ENCODE measurements around the gene STX7.
A peak's percentile ranks its signal among the peaks of the same experiment; 100 is the strongest.

STX7 gene

DNA sequence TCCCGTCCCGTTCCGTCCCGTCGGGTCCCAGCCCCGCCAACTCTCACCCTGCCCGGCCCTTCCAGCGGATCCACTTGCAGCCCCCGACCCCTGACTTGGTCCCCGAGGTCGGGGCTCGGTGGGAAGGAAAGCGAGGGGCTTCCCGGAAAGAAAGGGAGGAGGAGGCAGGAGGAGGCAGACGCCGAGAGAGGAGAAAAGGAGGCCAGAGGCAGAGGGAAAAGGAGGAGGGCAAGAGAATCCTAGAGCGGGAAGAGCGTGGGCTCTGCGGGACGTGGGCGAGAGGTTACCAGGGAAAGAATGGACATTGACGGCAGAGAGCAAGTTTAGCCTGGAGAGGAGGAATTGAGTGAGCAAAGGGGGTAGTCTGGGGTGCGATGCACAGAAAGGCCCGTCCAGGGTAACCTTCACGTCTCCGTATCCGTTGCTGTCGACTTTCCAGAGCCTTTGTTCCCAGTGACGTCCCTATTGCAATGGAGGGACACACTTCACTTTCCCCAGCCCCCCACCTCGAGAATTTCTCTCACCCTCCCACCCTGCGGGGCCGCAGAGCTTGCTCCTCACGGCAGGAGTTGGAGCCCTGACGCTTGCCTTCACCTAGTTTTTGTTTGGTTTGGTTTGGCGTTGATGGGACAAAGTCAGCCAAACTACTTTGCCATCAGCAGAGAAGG, 111.2 kb downstream of the STX7 start (continued):
- TF ChIP-seq SP7 (tag by site-specific recombination; IDR thresholded peaks at IDR 0.05) (0 out of 2 replicates have a peak, but pooled peaks have one; percentile 7), ZNF121 (tag by site-specific recombination; IDR thresholded peaks at IDR 0.05) (no peak), ZNF529 (tag by site-specific recombination; IDR thresholded peaks at IDR 0.05; ENCODE audit: insufficient replicate concordance) (no peak), ZNF791 (tag by site-specific recombination; IDR thresholded peaks at IDR 0.05) (no peak), ZSCAN23 (tag by site-specific recombination; IDR thresholded peaks at IDR 0.05) (no peak), ZNF292 (tag by site-specific recombination; IDR thresholded peaks at IDR 0.05; ENCODE audit: borderline replicate concordance, low read depth) (no peak), ZNF221 (tag by site-specific recombination; IDR thresholded peaks at IDR 0.05; ENCODE audit: borderline replicate concordance) (no peak), KLF16 (tag by site-specific recombination; IDR thresholded peaks at IDR 0.05) (no peak), MEIS1 (CRISPR knock-in tag; IDR thresholded peaks at IDR 0.05; ENCODE audit: borderline replicate concordance) (no peak), ZNF433 (tag by site-specific recombination; IDR thresholded peaks at IDR 0.05; ENCODE audit: low read depth) (no peak), ZNF311 (tag by site-specific recombination; IDR thresholded peaks at IDR 0.05; ENCODE audit: borderline replicate concordance) (no peak), ZNF324 (tag by site-specific recombination; IDR thresholded peaks at IDR 0.05) (no peak), ZBTB17 (tag by site-specific recombination; IDR thresholded peaks at IDR 0.05) (0 out of 2 replicates have a peak, but pooled peaks have one; percentile 53), SALL2 (tag by site-specific recombination; IDR thresholded peaks at IDR 0.05; ENCODE audit: borderline replicate concordance) (no peak), GLIS2 (tag by site-specific recombination; IDR thresholded peaks at IDR 0.05) (no peak), ZFP69B (tag by site-specific recombination; IDR thresholded peaks at IDR 0.05) (no peak), ZNF335 (tag by site-specific recombination; conservative IDR thresholded peaks at IDR 0.05) (peak; percentile 48), ZNF138 (tag by site-specific recombination; IDR thresholded peaks at IDR 0.05; ENCODE audit: borderline replicate concordance) (no peak), ZNF600 (tag by site-specific recombination; IDR thresholded peaks at IDR 0.05) (0 out of 2 replicates have a peak, but pooled peaks have one; percentile 44), ZNF621 (tag by site-specific recombination; IDR thresholded peaks at IDR 0.05) (no peak), ZNF548 (tag by site-specific recombination; IDR thresholded peaks at IDR 0.05) (no peak)
- TF ChIP-seq, protein P1, sequence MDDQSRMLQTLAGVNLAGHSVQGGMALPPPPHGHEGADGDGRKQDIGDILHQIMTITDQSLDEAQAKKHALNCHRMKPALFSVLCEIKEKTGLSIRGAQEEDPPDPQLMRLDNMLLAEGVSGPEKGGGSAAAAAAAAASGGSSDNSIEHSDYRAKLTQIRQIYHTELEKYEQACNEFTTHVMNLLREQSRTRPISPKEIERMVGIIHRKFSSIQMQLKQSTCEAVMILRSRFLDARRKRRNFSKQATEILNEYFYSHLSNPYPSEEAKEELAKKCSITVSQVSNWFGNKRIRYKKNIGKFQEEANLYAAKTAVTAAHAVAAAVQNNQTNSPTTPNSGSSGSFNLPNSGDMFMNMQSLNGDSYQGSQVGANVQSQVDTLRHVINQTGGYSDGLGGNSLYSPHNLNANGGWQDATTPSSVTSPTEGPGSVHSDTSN (CRISPR knock-in tag; IDR thresholded peaks at IDR 0.05), result no peak
- TF ChIP-seq, protein P2, sequence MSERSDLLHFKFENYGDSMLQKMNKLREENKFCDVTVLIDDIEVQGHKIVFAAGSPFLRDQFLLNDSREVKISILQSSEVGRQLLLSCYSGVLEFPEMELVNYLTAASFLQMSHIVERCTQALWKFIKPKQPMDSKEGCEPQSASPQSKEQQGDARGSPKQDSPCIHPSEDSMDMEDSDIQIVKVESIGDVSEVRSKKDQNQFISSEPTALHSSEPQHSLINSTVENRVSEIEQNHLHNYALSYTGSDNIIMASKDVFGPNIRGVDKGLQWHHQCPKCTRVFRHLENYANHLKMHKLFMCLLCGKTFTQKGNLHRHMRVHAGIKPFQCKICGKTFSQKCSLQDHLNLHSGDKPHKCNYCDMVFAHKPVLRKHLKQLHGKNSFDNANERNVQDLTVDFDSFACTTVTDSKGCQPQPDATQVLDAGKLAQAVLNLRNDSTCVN (tag by site-specific recombination; optimal IDR thresholded peaks at IDR 0.05), result no peak
- TF ChIP-seq, protein P3, sequence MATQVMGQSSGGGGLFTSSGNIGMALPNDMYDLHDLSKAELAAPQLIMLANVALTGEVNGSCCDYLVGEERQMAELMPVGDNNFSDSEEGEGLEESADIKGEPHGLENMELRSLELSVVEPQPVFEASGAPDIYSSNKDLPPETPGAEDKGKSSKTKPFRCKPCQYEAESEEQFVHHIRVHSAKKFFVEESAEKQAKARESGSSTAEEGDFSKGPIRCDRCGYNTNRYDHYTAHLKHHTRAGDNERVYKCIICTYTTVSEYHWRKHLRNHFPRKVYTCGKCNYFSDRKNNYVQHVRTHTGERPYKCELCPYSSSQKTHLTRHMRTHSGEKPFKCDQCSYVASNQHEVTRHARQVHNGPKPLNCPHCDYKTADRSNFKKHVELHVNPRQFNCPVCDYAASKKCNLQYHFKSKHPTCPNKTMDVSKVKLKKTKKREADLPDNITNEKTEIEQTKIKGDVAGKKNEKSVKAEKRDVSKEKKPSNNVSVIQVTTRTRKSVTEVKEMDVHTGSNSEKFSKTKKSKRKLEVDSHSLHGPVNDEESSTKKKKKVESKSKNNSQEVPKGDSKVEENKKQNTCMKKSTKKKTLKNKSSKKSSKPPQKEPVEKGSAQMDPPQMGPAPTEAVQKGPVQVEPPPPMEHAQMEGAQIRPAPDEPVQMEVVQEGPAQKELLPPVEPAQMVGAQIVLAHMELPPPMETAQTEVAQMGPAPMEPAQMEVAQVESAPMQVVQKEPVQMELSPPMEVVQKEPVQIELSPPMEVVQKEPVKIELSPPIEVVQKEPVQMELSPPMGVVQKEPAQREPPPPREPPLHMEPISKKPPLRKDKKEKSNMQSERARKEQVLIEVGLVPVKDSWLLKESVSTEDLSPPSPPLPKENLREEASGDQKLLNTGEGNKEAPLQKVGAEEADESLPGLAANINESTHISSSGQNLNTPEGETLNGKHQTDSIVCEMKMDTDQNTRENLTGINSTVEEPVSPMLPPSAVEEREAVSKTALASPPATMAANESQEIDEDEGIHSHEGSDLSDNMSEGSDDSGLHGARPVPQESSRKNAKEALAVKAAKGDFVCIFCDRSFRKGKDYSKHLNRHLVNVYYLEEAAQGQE (tag by site-specific recombination; IDR thresholded peaks at IDR 0.05), result no peak
- TF ChIP-seq, protein P4, sequence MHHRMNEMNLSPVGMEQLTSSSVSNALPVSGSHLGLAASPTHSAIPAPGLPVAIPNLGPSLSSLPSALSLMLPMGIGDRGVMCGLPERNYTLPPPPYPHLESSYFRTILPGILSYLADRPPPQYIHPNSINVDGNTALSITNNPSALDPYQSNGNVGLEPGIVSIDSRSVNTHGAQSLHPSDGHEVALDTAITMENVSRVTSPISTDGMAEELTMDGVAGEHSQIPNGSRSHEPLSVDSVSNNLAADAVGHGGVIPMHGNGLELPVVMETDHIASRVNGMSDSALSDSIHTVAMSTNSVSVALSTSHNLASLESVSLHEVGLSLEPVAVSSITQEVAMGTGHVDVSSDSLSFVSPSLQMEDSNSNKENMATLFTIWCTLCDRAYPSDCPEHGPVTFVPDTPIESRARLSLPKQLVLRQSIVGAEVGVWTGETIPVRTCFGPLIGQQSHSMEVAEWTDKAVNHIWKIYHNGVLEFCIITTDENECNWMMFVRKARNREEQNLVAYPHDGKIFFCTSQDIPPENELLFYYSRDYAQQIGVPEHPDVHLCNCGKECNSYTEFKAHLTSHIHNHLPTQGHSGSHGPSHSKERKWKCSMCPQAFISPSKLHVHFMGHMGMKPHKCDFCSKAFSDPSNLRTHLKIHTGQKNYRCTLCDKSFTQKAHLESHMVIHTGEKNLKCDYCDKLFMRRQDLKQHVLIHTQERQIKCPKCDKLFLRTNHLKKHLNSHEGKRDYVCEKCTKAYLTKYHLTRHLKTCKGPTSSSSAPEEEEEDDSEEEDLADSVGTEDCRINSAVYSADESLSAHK (tag by site-specific recombination; IDR thresholded peaks at IDR 0.05), result no peak
- TF ChIP-seq, protein P5, sequence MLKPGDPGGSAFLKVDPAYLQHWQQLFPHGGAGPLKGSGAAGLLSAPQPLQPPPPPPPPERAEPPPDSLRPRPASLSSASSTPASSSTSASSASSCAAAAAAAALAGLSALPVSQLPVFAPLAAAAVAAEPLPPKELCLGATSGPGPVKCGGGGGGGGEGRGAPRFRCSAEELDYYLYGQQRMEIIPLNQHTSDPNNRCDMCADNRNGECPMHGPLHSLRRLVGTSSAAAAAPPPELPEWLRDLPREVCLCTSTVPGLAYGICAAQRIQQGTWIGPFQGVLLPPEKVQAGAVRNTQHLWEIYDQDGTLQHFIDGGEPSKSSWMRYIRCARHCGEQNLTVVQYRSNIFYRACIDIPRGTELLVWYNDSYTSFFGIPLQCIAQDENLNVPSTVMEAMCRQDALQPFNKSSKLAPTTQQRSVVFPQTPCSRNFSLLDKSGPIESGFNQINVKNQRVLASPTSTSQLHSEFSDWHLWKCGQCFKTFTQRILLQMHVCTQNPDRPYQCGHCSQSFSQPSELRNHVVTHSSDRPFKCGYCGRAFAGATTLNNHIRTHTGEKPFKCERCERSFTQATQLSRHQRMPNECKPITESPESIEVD (tag by site-specific recombination; IDR thresholded peaks at IDR 0.05), result no peak
- TF ChIP-seq, protein P6, sequence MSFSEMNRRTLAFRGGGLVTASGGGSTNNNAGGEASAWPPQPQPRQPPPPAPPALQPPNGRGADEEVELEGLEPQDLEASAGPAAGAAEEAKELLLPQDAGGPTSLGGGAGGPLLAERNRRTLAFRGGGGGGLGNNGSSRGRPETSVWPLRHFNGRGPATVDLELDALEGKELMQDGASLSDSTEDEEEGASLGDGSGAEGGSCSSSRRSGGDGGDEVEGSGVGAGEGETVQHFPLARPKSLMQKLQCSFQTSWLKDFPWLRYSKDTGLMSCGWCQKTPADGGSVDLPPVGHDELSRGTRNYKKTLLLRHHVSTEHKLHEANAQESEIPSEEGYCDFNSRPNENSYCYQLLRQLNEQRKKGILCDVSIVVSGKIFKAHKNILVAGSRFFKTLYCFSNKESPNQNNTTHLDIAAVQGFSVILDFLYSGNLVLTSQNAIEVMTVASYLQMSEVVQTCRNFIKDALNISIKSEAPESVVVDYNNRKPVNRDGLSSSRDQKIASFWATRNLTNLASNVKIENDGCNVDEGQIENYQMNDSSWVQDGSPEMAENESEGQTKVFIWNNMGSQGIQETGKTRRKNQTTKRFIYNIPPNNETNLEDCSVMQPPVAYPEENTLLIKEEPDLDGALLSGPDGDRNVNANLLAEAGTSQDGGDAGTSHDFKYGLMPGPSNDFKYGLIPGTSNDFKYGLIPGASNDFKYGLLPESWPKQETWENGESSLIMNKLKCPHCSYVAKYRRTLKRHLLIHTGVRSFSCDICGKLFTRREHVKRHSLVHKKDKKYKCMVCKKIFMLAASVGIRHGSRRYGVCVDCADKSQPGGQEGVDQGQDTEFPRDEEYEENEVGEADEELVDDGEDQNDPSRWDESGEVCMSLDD (tag by site-specific recombination; IDR thresholded peaks at IDR 0.05), result no peak
